HG02840 (cell line): ENCODE results near the gene PRKAR2A.
"Not testable (repeated sequence)": the region's sequence is repeated elsewhere in the genome, so short reads cannot be mapped to it uniquely, and the experiment has no call there.

Experiments
- ATAC-seq: cut with Tn5 transposase; IDR thresholded peaks from one replicate; pipeline ENCODE4 v1.9.1; 2021; ENCODE audit warnings: mild to moderate bottlenecking, moderate library complexity, moderate number of reproducible peaks; ENCODE audit not compliant: unreplicated experiment, low FRiP score

Gene PRKAR2A

DNA sequence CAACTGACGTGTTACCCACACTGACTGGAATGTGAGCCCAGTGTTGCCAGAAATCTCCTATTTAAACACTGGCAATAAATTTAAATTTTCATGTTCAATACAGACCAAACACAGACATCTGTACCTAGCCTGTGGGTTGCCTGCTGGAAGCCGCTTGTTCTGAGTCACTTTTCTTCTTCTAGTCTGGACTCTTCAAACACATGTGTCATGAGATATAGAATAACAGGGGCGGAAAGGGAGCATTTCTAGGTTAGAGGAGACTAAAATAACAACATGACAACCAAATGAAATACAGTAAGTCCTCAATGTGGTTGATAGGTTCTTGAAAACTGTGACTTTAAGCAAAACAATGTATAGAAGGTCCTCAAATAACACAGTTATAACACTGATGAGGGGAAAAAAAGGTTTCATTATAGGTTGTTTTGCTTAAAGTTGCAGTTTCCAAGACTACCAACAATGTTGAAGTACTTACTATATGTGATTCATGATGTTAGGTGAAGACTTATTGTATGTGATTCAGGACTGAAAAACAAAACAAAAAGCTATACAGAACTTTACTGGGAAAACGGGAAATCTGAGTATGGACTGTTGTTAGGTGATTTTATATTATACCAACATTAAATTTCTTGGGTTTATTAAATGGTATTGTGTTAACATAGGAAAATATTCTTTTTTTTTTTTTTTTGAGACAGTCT, 63.1 kb downstream of the PRKAR2A start:
- ATAC-seq, result no peak

DNA sequence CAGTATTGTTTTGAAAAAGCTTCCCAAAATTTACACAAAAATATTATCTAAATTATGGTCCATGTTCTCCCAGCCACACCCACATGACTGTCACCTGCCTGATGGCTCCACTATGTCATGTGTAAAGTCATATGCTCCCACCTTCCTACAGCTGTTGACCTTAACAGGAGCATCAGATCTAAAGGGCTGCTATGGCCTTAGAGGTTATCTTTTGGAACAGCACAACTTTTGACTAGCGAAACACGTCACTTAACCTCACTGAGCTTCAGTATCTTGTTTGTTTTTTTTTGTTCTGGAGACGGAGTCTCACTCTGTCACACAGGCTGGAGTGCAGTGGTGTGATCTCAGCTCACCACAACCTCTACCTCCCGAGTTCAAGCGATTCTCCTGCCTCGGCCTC, 64.4 kb downstream of the PRKAR2A start:
- no peak for ATAC-seq

DNA sequence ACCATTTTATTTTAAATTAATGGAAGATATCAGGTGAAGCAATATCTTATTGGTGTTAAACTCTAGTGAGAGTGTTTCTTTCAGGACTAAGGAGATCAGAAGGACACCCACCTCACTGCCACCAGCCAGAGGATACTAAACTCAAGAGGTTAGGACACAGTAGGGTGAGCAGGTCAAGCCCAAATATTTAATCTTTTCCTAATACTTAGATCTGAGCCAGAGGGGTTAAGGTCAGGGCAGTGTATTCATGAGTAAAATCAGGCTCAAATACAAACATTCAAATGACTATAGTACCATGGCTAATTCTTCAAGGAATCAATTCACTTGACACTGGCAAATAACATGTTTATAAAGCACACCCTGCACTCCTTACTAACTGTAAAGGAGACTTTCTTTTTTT, 65.6 kb downstream of the PRKAR2A start:
- ATAC-seq, result no peak

DNA sequence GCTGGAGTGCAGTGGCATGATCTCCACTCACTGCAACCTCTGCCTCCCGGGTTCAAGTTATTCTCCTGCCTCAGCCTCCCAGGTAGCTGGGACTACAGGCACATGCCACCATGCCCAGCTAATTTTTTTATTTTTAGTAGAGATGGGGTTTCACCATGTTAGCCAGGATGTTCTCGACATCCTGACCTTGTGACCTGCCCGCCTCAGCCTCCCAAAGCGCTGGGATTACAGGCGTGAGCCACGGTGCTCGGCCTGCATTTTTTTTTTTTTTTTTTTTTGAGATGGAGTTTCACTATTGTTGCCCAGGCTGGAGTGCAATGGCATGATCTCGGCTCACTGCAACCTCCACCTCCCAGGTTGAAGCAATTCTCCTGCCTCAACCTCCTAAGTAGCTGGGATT, 69.1 kb downstream of the PRKAR2A start:
- not testable (repeated sequence) for ATAC-seq

DNA sequence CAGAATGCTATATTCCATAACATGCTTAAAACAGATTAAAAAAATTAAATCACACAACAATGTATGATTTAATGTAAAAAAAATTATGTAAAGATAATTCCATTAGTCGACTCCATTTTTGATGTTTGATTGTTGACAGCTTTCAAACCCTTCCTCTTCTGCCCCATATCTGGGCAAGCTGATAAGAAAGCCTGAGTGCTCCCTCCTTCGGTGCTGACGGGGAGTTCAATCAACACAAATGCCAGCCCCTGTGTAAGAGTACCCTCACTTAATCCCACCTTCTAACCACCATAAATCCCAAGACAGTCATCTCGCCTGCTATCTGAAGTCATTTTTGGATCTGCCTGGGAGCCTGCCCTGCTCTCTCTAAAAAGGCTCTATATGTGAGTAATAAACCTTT, 70.8 kb downstream of the PRKAR2A start:
- no peak for ATAC-seq

DNA sequence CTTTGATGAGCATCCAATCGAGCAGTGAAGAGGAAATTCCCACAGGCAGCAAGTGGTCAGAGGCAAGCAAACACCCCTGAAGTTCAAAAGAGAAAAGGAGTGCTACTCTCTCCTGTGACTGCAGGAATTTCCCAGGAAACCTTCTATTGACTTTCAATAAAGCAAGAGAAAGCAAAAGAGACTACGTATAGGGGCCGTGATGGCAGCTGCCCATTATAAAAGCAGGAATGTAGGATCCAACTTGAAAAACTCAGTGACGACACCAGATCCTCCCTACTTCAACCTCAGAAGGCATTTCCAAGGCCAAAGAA, 77.5 kb downstream of the PRKAR2A start:
- no peak for ATAC-seq

DNA sequence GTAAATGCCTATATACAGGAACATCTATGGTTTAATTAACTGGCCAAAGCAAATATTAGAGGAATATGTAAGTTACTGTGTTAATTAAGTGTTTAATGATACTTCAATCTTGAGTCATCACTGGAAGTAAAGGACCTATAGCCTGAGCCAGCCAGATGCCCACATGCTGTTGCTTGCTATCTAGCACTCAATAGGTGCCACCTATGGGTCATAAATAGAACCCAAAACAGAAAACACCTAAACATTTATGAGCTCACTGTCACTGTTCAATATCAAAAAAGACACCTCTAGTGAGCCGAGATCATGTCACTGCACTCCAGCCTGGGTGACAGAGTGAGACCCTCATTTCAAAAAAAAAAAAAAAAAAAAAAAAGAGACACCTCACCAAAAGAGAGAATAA, 82.3 kb downstream of the PRKAR2A start:
- no peak for ATAC-seq

DNA sequence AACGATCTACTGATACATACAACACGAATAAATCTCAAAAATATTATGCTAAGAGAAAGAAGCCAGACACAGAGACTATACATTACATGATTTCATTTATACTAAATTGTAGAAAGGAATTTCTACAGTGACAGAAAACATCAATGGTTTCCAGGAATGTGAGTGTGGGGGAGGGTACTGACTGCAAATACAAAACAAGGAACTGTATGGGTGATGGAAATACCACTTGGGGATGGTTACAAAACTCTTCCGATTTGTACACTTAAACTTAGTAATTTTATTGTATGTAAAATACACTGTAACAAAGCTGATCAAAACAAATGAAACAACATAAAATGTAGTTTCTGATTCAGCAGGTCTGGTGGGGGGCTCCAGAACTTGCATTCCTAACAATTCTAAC, 84.9 kb downstream of the PRKAR2A start:
- no peak for ATAC-seq

DNA sequence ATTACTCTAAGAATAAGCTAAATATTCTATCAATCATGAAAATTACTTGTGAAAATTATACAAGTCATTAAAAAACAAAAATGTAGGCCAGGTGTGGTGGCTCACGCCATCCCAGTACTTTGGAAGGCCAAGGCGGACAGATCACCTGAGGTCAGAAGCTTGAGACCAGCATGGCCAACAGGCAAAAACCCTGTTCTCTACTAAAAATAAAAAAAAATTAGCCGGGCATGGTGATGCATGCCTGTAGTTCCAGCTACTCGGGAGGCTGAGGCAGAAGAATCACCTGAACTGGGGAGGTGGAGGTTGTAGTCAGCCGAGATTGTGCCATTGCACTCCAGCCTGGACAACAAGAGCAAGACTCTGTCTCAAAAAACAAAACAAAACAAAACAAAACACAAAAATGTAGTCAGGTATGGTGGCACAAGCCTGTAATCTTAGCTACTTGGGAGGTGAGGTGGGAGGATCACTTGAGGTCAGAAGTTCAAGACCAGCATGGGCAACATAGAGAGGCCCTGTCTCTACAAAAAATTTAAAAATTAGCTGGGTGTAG, 87.6 kb downstream of the PRKAR2A start:
- ATAC-seq, result not testable (repeated sequence)

DNA sequence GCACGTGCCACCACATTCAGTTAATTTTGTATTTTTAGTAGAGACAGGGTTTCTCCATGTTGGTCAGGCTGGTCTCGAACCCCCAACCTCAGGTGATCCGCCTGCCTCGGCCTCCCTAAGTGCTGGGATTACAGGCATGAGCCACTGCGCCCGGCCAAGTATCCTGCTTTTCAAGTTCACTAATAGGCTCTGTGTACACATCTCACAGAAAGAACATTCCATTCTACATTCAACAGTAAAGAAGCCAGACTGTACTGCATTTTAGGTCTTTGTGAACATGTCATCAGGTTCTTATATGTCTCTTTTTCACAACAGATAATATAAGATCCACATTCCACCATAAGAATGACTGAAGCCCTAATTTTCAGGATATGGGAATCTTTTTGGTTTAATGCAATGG, 88.1 kb downstream of the PRKAR2A start:
- ATAC-seq, result not testable (repeated sequence)

DNA sequence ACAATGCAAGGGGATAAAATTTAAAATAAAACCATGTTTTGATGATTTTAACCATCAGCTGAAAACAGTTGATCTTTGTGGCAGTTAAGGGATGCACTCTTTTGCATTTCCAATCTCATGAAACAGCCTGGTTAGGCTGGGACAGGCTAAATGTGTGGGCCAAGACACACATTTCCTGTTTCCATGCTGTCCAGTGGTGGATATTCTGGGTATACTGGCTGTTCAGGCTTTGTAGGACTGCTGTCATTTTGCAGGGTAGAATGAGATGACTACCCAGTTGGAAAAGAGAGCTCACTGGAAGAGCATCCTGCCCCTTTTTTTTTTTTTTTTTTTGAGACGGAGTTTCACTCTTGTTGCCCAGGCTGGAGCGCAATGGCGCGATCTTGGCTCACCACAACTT, 88.6 kb downstream of the PRKAR2A start:
- ATAC-seq, result no peak

DNA sequence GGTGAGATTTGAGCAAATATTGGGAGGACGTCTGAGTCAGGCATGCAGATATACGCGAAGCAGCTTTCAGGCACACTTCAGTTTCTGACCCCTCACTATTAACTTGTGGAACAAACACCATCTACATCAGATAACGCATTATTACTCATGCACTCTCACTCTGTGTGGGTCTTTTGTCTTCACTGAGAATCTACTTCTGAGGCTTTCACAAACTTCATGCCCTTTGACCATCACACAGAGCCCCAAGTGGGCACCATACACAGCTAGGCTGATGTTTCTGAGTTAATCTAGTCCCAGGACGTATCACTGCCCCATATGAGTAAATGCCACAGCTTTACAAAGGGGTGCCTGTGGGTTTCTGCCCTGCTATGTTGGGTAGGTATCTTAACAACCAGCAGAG, 91.0 kb downstream of the PRKAR2A start:
- no peak for ATAC-seq

DNA sequence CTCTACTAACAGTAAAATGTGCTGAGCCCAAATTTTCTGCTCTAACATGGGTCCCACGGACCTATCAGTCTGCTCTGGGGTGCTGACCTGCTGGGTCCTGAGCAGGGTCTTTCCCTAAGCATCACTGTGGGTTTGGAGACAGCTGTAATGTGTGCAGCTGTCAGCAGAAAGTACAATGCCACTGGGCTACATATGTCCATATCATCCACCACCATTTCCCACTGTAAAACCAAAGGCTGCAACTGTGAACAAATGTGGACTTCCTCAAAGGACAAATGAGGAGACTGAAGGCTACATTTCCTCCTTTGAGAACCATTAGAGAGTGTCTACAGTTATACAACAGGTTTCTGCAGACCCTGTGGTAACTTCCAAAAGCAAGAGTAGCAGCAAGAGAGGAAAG, 96.8 kb downstream of the PRKAR2A start:
- no peak for ATAC-seq

DNA sequence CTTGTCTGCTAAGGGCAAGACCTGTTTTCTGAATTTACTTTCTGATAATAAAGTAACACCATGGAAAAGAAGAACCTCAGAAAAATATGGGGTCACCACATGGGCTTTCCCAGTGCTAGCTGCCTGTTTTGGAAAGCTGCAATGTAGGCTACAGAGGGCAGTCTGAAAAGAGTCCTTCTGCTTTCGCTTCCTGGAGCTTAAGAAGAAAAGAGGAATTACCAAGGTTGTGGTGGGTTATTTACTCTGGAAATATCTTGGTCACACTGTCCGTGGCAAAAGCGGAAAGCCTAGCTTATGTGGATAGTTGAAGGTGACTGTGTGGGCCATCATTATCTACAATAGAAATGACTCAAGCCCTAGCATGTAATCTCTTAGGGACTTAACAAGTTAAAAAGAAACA, 98.9 kb downstream of the PRKAR2A start:
- no peak for ATAC-seq

DNA sequence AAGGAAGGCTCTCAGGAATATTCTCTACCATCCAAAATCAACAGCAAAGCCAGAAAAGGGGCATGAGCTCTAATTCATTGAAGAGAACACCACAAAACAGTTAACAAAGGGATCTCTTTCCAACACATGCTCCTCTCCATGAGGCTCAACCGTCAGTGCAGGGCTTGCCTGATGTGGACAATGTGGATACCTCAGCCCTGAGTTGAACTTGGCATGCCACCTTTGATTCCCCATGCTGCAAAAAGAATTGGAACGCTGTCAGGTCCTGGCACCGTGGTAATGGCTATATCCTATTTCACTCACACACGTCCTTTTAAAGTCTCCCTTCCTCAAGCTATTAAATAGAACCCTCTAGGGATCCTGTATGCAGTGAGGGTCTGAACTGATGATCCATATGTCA, 100.0 kb downstream of the PRKAR2A start:
- ATAC-seq, result no peak

DNA sequence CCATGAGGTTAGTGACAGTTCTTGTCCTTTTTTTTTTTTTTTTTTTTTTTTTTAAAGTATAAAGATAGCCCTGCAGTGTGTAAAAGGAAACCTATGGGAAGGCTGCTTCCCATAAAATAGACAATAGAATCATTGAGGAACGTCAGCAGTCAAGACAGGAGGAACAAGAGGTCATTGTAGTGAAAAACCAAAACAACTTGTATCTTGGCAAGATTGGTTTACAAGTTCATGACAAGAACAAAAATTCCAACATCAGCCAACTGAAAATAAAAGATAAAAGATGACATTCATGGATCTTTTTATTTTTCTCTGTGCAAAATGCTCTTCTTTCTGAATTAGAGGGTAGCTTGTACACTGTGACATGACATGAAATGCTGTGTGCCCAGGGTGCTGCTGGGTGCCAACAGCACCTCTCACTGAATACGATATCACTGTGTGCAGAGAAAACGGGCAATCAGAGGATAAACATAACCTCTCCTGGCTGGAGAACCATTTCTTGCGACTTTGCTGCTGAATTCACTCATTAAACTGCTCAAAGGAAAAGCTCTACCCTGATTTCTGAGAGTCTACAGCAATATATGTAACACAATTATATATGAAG, 100.6 kb downstream of the PRKAR2A start:
- no peak for ATAC-seq

DNA sequence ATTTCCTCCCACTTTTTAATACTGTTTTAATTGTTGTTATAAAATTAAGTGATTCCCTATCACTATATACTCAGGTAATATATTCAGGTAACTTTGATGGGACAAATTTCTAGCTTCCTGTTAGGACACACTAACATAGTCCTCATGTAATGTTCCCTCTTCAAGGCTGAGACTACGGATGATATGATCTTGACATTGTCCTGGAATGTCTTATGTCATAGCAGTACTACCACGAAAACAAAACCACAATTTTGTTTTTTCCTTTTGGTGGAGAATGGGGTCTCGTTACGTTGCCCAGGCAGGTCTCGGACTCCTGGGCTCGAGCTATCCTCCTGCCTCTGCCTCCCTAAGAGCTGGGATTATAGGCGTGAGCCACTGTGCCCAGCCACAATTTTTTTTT, 103.9 kb downstream of the PRKAR2A start:
- ATAC-seq, result no peak

DNA sequence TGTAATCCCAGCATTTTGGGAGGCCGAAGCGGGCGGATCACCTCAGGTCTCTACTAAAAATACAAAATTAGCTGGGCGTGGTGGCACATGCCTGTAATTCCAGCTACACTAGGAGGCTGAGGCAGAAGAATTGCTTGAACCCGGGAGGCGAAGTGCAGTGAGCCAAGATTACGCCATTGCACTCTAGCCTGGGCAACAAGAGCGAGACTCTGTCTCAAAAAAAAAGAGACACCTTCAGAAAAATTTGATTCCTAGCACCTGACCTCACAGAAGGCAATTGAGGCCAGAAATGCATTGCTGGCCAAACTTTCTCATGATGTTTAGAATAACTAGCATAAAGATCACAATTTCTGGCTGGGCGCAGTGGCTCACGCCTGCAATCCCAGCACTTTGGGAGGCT, 106.4 kb downstream of the PRKAR2A start:
- not testable (repeated sequence) for ATAC-seq

DNA sequence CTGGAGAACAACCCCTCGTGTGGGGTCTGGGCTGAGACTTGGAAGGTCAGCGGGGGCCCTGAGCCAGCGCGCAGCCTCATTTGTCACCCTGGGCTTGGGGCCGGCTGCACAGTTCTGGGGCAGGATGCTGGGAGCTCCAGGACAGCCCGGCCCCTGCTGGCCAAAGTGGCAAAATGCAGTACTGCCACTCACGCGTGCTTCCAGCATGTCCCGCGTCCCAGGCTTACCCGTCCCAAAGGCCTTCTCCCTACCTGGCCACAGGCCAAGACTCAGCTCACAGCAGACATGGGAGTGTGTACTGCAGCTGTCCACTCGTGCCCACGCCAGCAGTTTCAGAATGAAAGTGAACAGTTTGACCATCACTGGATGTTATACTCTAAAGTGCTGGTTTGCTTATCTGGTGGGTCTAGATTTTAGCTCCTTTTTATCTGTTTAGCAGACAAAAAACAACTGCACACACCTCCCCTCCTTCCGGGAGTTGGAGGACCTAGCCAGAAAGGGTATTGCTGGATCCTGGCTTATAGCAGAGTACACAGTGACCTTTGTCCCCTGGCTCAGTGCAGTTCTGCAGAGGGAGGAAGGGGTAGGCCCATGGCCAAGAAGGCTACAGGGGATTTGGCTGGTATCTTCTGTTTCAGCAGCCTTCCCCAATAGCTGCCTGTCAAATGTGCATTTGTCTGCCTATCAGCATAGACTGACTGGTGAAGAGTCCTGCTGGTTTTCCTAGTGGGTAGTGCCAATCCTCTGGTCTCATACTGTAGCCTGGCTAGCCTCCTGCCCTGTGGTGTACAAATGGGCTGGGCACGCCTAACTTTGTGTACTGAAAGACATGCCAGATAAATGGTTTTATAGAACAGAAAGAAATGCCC, 107.5 kb downstream of the PRKAR2A start:
- no peak for ATAC-seq

DNA sequence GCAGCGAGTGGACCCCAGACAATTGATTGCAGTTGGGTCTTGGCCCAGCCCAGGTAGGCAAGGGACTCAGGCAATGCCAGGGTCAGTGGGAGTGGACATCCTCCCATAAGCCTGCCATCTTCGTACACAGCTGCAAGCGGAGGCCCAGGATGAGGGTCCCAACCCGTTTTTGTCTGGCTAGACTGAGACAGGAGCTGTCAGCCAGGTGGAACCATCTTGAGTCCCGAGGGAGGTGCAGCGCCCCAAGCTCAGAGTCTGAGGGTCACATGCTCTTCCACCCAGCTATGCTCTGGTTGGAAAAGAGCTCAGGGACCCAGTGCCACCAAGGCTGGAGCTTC, 108.1 kb downstream of the PRKAR2A start:
- no peak for ATAC-seq

DNA sequence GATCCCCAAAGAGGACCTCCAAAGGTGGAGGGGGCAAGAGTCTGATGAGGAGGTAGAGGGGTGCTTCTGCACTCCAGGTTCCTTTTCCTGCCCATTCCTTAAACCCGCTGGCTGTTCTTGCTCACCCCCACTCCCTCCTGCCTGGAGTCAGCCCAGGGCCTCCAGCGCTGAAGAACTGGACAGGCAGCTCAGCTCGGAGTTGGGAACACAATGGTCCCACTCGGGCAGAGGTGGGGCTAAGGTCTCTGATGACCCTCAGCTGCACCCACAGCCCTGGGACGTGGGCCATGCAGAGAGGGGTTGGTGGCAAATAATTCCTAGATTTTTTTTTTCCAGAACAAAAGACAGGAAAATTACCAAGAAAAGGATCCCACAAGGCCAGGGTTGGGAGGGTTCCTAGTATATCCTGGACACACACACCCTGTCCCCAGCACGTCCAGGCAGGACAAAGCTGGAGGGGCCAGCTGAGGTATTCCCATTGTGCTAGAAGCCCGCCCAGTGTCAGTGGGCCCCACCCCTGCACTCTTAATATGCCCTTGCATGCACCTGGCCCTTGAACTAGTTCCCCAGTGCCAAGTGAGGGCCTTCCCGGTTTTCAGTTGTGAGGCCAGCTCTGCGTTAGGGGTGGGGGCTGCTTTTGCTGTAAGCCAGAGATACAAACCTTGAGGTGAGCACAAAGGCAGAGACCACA, 108.6 kb downstream of the PRKAR2A start:
- no peak for ATAC-seq
